Endothelial cell (in vitro differentiated cells): Measurements from ENCODE around the gene ANAPC2. TPM values are rescaled to one million over a fixed set of nuclear protein-coding genes. Genes with fewer than 3 reads are reported as not detected.
A peak's percentile ranks its signal among the peaks of the same experiment; 100 is the strongest.

Experiments
- DNase-seq: peaks from one replicate; pipeline ENCODE4 v3.0.0; 2021; ENCODE audit warnings: low spot score
- H3K27ac Mint-ChIP-seq: one replicate; pipeline ENCODE4 v1.8.0; 2021; ENCODE audit warnings: mixed read lengths, inconsistent platforms; ENCODE audit not compliant: unreplicated experiment
- H3K27me3 Mint-ChIP-seq: one replicate; pipeline ENCODE4 v1.8.0; 2021; ENCODE audit warnings: mild to moderate bottlenecking, moderate library complexity, mixed read lengths, inconsistent platforms; ENCODE audit not compliant: unreplicated experiment
- H3K36me3 Mint-ChIP-seq: one replicate; pipeline ENCODE4 v1.8.0; 2021; ENCODE audit warnings: mild to moderate bottlenecking, low read depth, mixed read lengths, inconsistent platforms; ENCODE audit not compliant: unreplicated experiment
- H3K4me1 Mint-ChIP-seq: one replicate; pipeline ENCODE4 v1.8.0; 2021; ENCODE audit warnings: mild to moderate bottlenecking, mixed read lengths, inconsistent platforms; ENCODE audit not compliant: unreplicated experiment
- H3K4me3 Mint-ChIP-seq: one replicate; pipeline ENCODE4 v1.8.0; 2021; ENCODE audit warnings: mild to moderate bottlenecking, mixed read lengths, inconsistent platforms; ENCODE audit not compliant: unreplicated experiment
- H3K9me3 Mint-ChIP-seq: one replicate; pipeline ENCODE4 v1.8.0; 2021; ENCODE audit warnings: mixed read lengths, inconsistent platforms; ENCODE audit not compliant: unreplicated experiment
- CTCF ChIP-seq: fragments of 200-600 bp; sonication (generic); IDR thresholded peaks from one replicate; pipeline ENCODE4 v1.5.0; 2021; ENCODE audit warnings: antibody characterized with exemption; ENCODE audit not compliant: unreplicated experiment
- total RNA-seq: library from RNA; stranded (reverse); fragmentation: NEBNext Ultra II Directional; extraction: Animal tissue kit (Norgen Biotek cat#: 25700); gene quantifications from one replicate; pipeline ENCODE4 v1.2.1, GENCODE V29; 2021; ENCODE audit not compliant: unreplicated experiment

ANAPC2 gene
- total RNA-seq, 1 donor from 2014 or later: 76.8 TPM

DNA sequence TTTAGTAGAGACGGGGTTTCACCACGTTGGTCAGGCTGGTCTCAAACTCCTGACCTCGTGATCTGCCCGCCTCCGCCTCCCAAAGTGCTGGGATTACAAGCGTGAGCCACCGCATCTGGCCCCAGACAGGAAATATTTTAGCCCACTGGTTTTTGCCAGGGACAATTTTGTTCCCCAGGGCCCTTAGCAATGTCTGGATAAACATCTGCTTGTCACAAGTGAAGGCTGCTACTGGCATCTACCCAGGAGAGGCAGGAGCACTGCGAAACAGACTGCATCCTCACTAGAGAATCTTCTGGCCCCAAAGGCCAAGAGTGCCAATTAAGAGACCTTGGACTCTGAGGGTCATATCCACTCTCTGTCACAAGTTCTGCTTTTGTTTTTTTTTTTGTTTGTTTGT is 14.6 kb upstream of the ANAPC2 start:
- Mint-ChIP-seq H3K27ac (no peak overlapping the region), H3K4me3 (no peak overlapping the region), H3K36me3 (peaks cover 12% of the 10 kb centered on the region), H3K4me1 (peaks cover 21% of the 10 kb centered on the region), H3K9me3 (no peaks in the 10 kb centered on the region), H3K27me3 (peaks cover 8% of the 10 kb centered on the region)
- DNase-seq: no peak
- TF ChIP-seq CTCF: no peak

- peaks cover 8% of the 10 kb centered on the region for H3K4me1 Mint-ChIP-seq
- no peaks in the 10 kb centered on the region for H3K9me3 Mint-ChIP-seq
- peaks cover 10% of the 10 kb centered on the region for H3K27me3 Mint-ChIP-seq
- H3K27ac Mint-ChIP-seq: no peak overlapping the region
- peak overlapping the region; percentile 77 for H3K4me3 Mint-ChIP-seq
- TF ChIP-seq CTCF: no peak
- H3K36me3 Mint-ChIP-seq: no peaks in the 10 kb centered on the region
- DNase-seq: no peak
These were observed 13.0 kb upstream of the ANAPC2 start for GRCh38 chr9:137201205-137201868.

- H3K36me3 Mint-ChIP-seq: no peaks in the 10 kb centered on the region
- no peaks in the 10 kb centered on the region for H3K9me3 Mint-ChIP-seq
- DNase-seq: peak; percentile 98
- H3K27me3 Mint-ChIP-seq: peaks cover 10% of the 10 kb centered on the region
- peak within 1 kb of the TSS; percentile 88 for H3K4me3 Mint-ChIP-seq
- TF ChIP-seq CTCF: no peak
- H3K27ac Mint-ChIP-seq: no peak within 1 kb of the TSS
- peaks cover 2% of the 10 kb centered on the region for H3K4me1 Mint-ChIP-seq
These were observed 12.2 kb upstream of the ANAPC2 start, which contains the start of gene TPRN for GRCh38 chr9:137200311-137201204. TPRN (minus strand) TSS chr9:137200741; CDS start chr9:137200711, 30 bp downstream.

- TF ChIP-seq CTCF: no peak
- no peaks in the 10 kb centered on the region for H3K36me3 Mint-ChIP-seq
- no peak overlapping the region for H3K27ac Mint-ChIP-seq
- no peaks in the 10 kb centered on the region for H3K9me3 Mint-ChIP-seq
- peaks cover 2% of the 10 kb centered on the region for H3K4me1 Mint-ChIP-seq
- DNase-seq: no peak
- H3K4me3 Mint-ChIP-seq: peak overlapping the region; percentile 88
- peaks cover 9% of the 10 kb centered on the region for H3K27me3 Mint-ChIP-seq
These were observed 11.2 kb upstream of the ANAPC2 start for GRCh38 chr9:137199411-137200121.
